B cell (primary cell): ENCODE results near the gene CTIF. TPM values are rescaled to one million over a fixed set of nuclear protein-coding genes. Genes with fewer than 3 reads are reported as not detected.

ENCODE experiments used
- ATAC-seq: fragments of 200-7000 bp; cut with Tn5 transposase; one replicate; pipeline ENCODE4 v1.10.0; 2021; ENCODE audit warnings: low read depth, mild to moderate bottlenecking, moderate number of reproducible peaks, moderate library complexity
- CTCF ChIA-PET: fragments of 350-600 bp; sonication (Branson Sonifier 250); formaldehyde crosslinking; loops from one replicate; lab custom pipeline; 2021; ENCODE audit warnings: antibody characterized with exemption, inconsistent platforms; lab: Charles Lee
- POLR2A ChIA-PET: fragments of 350-600 bp; sonication (Branson Sonifier 250); formaldehyde crosslinking; loops from one replicate; lab custom pipeline; 2021; ENCODE audit warnings: antibody characterized with exemption; lab: Charles Lee
- DNase-seq: peaks from one replicate; pipeline ENCODE4 v3.0.0; 2013
- H2AFZ ChIP-seq: 2 replicates; pipeline ENCODE4 v1.6.1; 2012; ENCODE audit warnings: mild to moderate bottlenecking, low read depth, low read length; ENCODE audit not compliant: insufficient read depth, poor library complexity, severe bottlenecking
- H3K27ac ChIP-seq, 2 donors: 1 replicate in 1 of 2; 2 replicates in 1 of 2; pipeline ENCODE4 v1.5.1; 2012 to 2013; ENCODE audit warnings: low read length in 2 of 2, mild to moderate bottlenecking in 2 of 2, moderate library complexity in 1 of 2
- H3K27me3 ChIP-seq, 4 experiments: fragments of 200-600 bp in 1 of 4; sonication (generic) in 1 of 4; replicated peaks in 1 of 4; 1 replicate in 2 of 4; 2 replicates in 2 of 4; pipeline versions ENCODE4 v1.6.1 to v1.7.0; 2013 to 2016; ENCODE audit warnings: low read length in 3 of 4, mild to moderate bottlenecking in 2 of 4, mixed read lengths in 1 of 4, moderate library complexity in 1 of 4; ENCODE audit not compliant: insufficient read depth in 4 of 4, control insufficient read depth in 3 of 4; ENCODE audit errors: control extremely low read depth in 1 of 4
- H3K36me3 ChIP-seq, 2 experiments: replicated peaks in 1 of 2; 1 replicate in 1 of 2; 2 replicates in 1 of 2; pipeline versions ENCODE4 v1.6.1 to v1.7.1; 2013; ENCODE audit warnings: low read length in 1 of 2; ENCODE audit not compliant: insufficient read depth in 2 of 2, control insufficient read depth in 1 of 2; ENCODE audit errors: control extremely low read depth in 1 of 2, extremely low read depth in 1 of 2
- H3K4me1 ChIP-seq, 2 donors: fragments of 200-600 bp in 1 of 2; sonication (generic) in 1 of 2; 1 replicate in 1 of 2; 2 replicates in 1 of 2; pipeline versions ENCODE4 v1.5.1 to v1.6.1; 2013 to 2017; ENCODE audit warnings: low read length in 2 of 2; ENCODE audit not compliant: control insufficient read depth in 2 of 2, insufficient read depth in 2 of 2
- H3K4me2 ChIP-seq: replicated peaks from 2 replicates; pipeline ENCODE3; 2012; ENCODE audit warnings: mild to moderate bottlenecking, low read depth, low read length; ENCODE audit not compliant: poor library complexity, severe bottlenecking
- H3K4me3 ChIP-seq, 5 experiments: fragments of 200-600 bp in 1 of 5; sonication (generic) in 1 of 5; 1 replicate in 3 of 5; 2 replicates in 2 of 5; pipeline versions ENCODE4 v1.5.1 to v1.7.0; 2011 to 2016; ENCODE audit warnings: low read length in 4 of 5, mild to moderate bottlenecking in 4 of 5, low read depth in 2 of 5, control low read depth in 1 of 5, moderate library complexity in 1 of 5; ENCODE audit not compliant: insufficient read depth in 1 of 5; ENCODE audit errors: control extremely low read depth in 1 of 5, extremely low read depth in 1 of 5
- H3K79me2 ChIP-seq: fragments of 200-600 bp; sonication (generic); one replicate; pipeline ENCODE4 v1.6.0; 2016; ENCODE audit warnings: low read length; ENCODE audit not compliant: control insufficient read depth, insufficient read depth
- H3K9ac ChIP-seq: fragments of 200-600 bp; sonication (generic); 2 replicates; pipeline ENCODE4 v1.6.1; 2017; ENCODE audit warnings: mild to moderate bottlenecking, low read length, moderate library complexity
- H3K9me3 ChIP-seq, 3 donors: one replicate each; pipeline versions ENCODE4 v1.6.1 to v1.7.1; 2013; ENCODE audit warnings: low read length in 2 of 3; ENCODE audit not compliant: control insufficient read depth in 2 of 3, insufficient read depth in 1 of 3; ENCODE audit errors: control extremely low read depth in 1 of 3
- H4K20me1 ChIP-seq: 2 replicates; pipeline ENCODE4 v1.6.0; 2012; ENCODE audit warnings: mild to moderate bottlenecking, low read length; ENCODE audit not compliant: insufficient read depth, control insufficient read depth, poor library complexity, severe bottlenecking
- H3K27ac Mint-ChIP-seq: one replicate; pipeline ENCODE4 v1.8.0; 2021; ENCODE audit warnings: mixed read lengths
- H3K27me3 Mint-ChIP-seq: one replicate; pipeline ENCODE4 v1.8.0; 2021; ENCODE audit warnings: mixed read lengths
- H3K4me1 Mint-ChIP-seq: one replicate; pipeline ENCODE4 v1.8.0; 2021; ENCODE audit warnings: mixed read lengths
- H3K4me3 Mint-ChIP-seq: one replicate; pipeline ENCODE4 v1.8.0; 2021; ENCODE audit warnings: mixed read lengths
- H3K9me3 Mint-ChIP-seq: one replicate; pipeline ENCODE4 v1.8.0; 2022; ENCODE audit warnings: mixed read lengths; ENCODE audit not compliant: insufficient read depth
- EZH2 ChIP-seq: IDR thresholded peaks from 2 replicates; pipeline ENCODE4 v1.6.1; 2012; ENCODE audit warnings: borderline replicate concordance, low read depth, mild to moderate bottlenecking, moderate library complexity, low read length; ENCODE audit not compliant: insufficient read depth, poor library complexity, severe bottlenecking
- WGBS: methylation state at CpG from one replicate; pipeline ENCODE4 v1.1.5; 2013; ENCODE audit warnings: missing lambda C conversion rate; ENCODE audit not compliant: insufficient coverage; 5-methylcytosine and 5-hydroxymethylcytosine counted together
- intact Hi-C: fragments of 100-400 bp; cut with micrococcal nuclease; formaldehyde crosslinking; loops from one replicate; pipeline ENCODE4 v1.10.0; 2022
- polyA plus RNA-seq: library from polyadenylated mRNA; depleted of rRNA; stranded (reverse); fragments of >200 nt; gene quantifications from 2 replicates; pipeline ENCODE4 v1.2.3, GENCODE V29; 2012
- total RNA-seq, 2 donors: library from RNA; stranded (reverse); fragments of 120-200 nt in 1 of 2; gene quantifications; 1 replicate in 1 of 2; 2 replicates in 1 of 2; pipeline versions ENCODE4 v1.2.3 to v1.2.4, GENCODE V29; 2013 to 2022
- TF ChIP-seq, protein P1 (sequence below): fragments of 200-600 bp; IDR thresholded peaks from one replicate; pipeline ENCODE4 v1.8.0; 2022; ENCODE audit warnings: antibody characterized with exemption, mild to moderate bottlenecking

The CTIF gene
- total and polyA plus RNA-seq, 2 donors (not counting 1 experiment from before 2014, with no cell fraction given), result 3.6 to 16.2 TPM

DNA sequence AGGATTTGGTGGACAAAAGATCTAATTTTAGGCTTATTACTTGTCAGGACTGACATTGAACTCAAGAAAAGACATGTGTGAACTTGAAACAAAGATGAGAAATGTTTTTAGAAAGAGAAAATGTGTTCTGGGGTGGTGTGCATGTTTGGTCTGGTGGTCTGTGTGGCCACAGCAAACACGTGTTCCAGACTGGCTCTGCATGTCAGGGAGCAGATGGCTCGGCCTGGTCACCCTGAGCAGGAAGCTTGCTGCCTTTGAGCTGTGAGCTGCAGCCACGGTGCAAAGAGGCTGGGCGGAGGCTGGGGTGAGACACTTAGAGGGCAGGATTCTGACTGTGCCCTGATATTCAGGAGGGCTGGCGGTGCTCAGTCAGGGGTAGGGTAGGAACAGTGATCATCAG is 186.1 kb downstream of the CTIF start:
- no peak overlapping the region for H3K4me2 ChIP-seq
- no peak for DNase-seq
- no peak overlapping the region for H3K9ac ChIP-seq
- no peaks in the 10 kb centered on the region for H3K27me3 Mint-ChIP-seq
- H3K79me2 ChIP-seq, result no peaks in the 10 kb centered on the region
- ChIA-PET CTCF (no interaction called here), POLR2A (no interaction called here)
- WGBS, result 75% methylated on average over 4 of the region's 5 CpGs
- no peaks in the 10 kb centered on the region for H3K27me3 ChIP-seq
- no peak overlapping the region for H3K4me3 Mint-ChIP-seq
- no peaks in the 10 kb centered on the region for H3K4me1 Mint-ChIP-seq
- H3K27ac Mint-ChIP-seq, result no peak overlapping the region
- H3K4me3 ChIP-seq, result no peak overlapping the region
- H3K9me3 ChIP-seq, result no peaks in the 10 kb centered on the region
- ATAC-seq, result no peak
- H3K36me3 ChIP-seq, result no peaks in the 10 kb centered on the region
- no peak overlapping the region for H3K27ac ChIP-seq
- intact Hi-C loops, result no loop called here
- TF ChIP-seq, protein P1, sequence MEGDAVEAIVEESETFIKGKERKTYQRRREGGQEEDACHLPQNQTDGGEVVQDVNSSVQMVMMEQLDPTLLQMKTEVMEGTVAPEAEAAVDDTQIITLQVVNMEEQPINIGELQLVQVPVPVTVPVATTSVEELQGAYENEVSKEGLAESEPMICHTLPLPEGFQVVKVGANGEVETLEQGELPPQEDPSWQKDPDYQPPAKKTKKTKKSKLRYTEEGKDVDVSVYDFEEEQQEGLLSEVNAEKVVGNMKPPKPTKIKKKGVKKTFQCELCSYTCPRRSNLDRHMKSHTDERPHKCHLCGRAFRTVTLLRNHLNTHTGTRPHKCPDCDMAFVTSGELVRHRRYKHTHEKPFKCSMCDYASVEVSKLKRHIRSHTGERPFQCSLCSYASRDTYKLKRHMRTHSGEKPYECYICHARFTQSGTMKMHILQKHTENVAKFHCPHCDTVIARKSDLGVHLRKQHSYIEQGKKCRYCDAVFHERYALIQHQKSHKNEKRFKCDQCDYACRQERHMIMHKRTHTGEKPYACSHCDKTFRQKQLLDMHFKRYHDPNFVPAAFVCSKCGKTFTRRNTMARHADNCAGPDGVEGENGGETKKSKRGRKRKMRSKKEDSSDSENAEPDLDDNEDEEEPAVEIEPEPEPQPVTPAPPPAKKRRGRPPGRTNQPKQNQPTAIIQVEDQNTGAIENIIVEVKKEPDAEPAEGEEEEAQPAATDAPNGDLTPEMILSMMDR, result no peak
- TF ChIP-seq EZH2, result no peak
- no peak overlapping the region for H2AFZ ChIP-seq
- no peaks in the 10 kb centered on the region for H3K4me1 ChIP-seq
- H4K20me1 ChIP-seq, result no peaks in the 10 kb centered on the region
- no peaks in the 10 kb centered on the region for H3K9me3 Mint-ChIP-seq

DNA sequence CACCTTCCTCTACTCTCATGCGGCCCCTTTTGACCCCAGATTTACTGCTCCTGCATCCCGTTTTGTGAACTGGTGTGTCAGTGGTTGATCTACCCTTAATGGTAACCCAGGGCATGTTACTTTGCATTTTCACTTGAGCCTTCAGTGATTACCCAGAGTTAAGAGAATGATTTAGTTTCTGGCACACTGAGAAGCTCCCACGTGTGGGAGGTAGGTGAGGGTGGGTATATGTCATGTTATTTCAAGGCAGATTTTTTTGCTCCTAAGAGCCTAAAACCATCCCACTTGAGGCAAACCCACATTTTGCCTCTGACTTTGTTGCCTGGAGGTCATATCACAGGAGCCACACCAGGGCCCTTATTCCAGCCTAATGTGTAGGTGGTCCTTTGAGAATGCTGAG is 186.7 kb downstream of the CTIF start:
- Mint-ChIP-seq H3K4me3 (no peak overlapping the region), H3K27me3 (no peaks in the 10 kb centered on the region), H3K9me3 (no peaks in the 10 kb centered on the region), H3K4me1 (no peaks in the 10 kb centered on the region), H3K27ac (no peak overlapping the region)
- ChIA-PET CTCF (no interaction called here), POLR2A (no interaction called here)
- no peaks in the 10 kb centered on the region for H3K27me3 ChIP-seq
- H3K79me2 ChIP-seq, result no peaks in the 10 kb centered on the region
- ATAC-seq (no peak), DNase-seq (no peak)
- H4K20me1 ChIP-seq, result no peaks in the 10 kb centered on the region
- no peak overlapping the region for H2AFZ ChIP-seq
- no peak overlapping the region for H3K9ac ChIP-seq
- H3K27ac ChIP-seq, result no peak overlapping the region
- no peak overlapping the region for H3K4me3 ChIP-seq
- WGBS, result 100% methylated on average over 1 of the region's 3 CpGs
- intact Hi-C loops, result no loop called here
- H3K36me3 ChIP-seq, result no peaks in the 10 kb centered on the region
- TF ChIP-seq, protein P1, result no peak
- TF ChIP-seq EZH2, result no peak
- H3K4me2 ChIP-seq, result no peak overlapping the region
- H3K4me1 ChIP-seq, result no peaks in the 10 kb centered on the region
- no peaks in the 10 kb centered on the region for H3K9me3 ChIP-seq
